Thyroid gland (tissue), 4 donors: Measurements from ENCODE around the gene PDPK1.

Experiments
- POLR2A ChIP-seq, 2 donors: fragments of 450-650 bp; IDR thresholded peaks; one replicate each; pipeline ENCODE4 v1.6.1; 2017; ENCODE audit warnings: antibody characterized with exemption in 2 of 2, mild to moderate bottlenecking in 2 of 2, moderate library complexity in 1 of 2
- TF ChIP-seq, protein P1 (sequence below), 6 experiments: fragments of 200-600 bp in 3 of 6; fragments of 450-650 bp in 3 of 6; sonication (generic) in 3 of 6; IDR thresholded peaks; one replicate each; pipeline ENCODE4 v1.5.1; 2016 to 2019; ENCODE audit warnings: antibody characterized with exemption in 6 of 6, mild to moderate bottlenecking in 2 of 6, inconsistent platforms in 1 of 6, moderate library complexity in 1 of 6

DNA sequence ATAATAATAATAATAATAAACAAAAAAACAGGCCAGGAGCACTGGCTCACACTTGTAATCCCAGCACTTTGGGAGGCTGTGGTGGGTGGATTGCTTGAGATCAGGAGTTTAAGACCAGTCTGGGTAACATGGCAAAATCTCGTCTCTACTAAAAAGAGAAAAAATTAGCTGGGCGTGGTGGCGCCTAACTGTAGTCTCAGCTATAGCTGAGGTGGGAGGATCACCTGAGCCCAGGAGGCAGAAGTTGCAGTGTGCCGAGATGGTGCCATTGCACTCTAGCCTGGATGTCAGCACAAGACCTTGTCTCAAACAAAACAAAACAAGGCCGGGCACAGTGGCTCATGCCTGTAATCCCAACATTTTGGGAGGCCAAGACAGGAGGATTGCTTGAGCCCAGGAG is 42.8 kb upstream of the PDPK1 start:
- TF ChIP-seq POLR2A (IDR thresholded peaks at IDR 0.05): no peak
- TF ChIP-seq, protein P1, sequence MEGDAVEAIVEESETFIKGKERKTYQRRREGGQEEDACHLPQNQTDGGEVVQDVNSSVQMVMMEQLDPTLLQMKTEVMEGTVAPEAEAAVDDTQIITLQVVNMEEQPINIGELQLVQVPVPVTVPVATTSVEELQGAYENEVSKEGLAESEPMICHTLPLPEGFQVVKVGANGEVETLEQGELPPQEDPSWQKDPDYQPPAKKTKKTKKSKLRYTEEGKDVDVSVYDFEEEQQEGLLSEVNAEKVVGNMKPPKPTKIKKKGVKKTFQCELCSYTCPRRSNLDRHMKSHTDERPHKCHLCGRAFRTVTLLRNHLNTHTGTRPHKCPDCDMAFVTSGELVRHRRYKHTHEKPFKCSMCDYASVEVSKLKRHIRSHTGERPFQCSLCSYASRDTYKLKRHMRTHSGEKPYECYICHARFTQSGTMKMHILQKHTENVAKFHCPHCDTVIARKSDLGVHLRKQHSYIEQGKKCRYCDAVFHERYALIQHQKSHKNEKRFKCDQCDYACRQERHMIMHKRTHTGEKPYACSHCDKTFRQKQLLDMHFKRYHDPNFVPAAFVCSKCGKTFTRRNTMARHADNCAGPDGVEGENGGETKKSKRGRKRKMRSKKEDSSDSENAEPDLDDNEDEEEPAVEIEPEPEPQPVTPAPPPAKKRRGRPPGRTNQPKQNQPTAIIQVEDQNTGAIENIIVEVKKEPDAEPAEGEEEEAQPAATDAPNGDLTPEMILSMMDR (IDR thresholded peaks at IDR 0.05): no peak
